Stimulated activated CD4-positive, alpha-beta T cell treated with anti-CD3 and anti-CD28 coated beads, Interleukin-1b, Interleukin-23, amount 100 ng/mL, for 48 hours (primary cell): ENCODE measurements around the gene HBS1L.
A peak's percentile ranks its signal among the peaks of the same experiment; 100 is the strongest.

ENCODE experiments used
- DNase-seq: peaks from one replicate; pipeline ENCODE4 v3.0.0-alpha.2; 2020

HBS1L gene

DNA sequence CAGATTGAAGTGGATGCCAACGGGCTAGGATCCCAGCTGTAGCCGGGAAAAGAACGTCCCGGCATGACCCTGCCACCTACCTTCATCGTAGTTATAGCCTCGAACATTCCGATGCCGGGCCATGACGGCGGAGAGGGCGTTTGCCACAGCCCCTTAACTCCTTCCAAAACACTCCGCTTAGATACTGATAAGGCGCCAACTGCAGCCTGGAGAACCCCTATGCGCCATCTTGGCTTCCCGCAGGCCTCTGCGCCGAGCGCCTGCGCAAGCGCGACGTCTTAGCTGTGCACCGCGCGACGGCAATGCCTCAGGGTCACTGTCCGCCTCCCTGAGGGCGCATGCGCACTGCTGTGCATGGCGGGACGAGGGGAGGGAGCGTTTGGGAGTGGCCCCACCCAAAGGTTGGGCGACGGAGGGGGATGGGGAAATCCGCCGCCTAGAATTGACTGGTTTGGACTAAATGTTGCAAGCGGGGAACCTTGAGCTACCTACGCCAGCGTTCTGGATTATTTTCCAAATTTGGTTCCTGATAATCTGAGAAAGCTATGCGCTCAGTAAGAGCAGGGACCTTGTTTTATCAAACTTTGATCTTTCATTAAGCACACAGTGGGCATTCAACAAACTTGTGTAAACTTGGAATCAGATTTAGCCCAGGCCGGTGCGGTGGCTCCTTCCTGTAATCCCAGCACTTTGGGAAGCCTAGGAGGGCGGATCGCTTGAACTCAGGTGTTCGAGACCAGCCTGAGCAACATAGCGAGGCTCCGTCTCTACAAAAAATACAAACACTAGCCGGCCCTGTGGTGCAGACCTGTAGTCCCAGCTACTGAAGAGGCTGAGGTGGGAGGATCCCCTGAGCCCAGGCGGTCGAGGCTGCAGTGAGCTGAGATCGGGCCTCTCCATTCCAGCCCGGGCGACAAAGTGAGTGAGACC lies at the start of gene HBS1L:
Gene HBS1L, minus strand, starts transcription at position 254 of the 930 bp plus-strand sequence. Its CDS starts 131 bp downstream, at position 123.
- DNase-seq: peak; percentile 99

- DNase-seq: no peak
Measured at GRCh38 chr6:135104199-135104598, 49.6 kb upstream of the HBS1L start.

DNA sequence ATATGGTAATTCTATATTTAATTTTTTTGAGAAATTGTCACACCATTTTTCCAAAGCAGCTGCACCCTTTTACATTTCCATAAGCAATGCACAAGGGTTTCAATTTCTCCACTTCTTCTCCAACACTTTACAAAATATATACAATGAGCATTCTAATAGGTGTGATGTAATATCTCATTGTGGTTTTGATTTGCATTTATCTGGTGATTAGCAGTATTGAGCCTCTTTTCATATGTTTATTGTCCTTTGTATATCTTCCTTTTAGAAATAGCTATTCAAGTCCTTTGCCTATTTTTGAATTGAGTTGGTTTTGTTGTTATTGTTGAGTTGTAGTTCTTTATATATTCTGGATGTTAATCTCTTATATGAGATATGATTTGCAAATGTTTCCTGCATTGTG lies 47.6 kb upstream of the HBS1L start:
- DNase-seq: no peak

GRCh38 chr6:135097172-135097571 lies 42.5 kb upstream of the HBS1L start:
- DNase-seq: no peak

DNA sequence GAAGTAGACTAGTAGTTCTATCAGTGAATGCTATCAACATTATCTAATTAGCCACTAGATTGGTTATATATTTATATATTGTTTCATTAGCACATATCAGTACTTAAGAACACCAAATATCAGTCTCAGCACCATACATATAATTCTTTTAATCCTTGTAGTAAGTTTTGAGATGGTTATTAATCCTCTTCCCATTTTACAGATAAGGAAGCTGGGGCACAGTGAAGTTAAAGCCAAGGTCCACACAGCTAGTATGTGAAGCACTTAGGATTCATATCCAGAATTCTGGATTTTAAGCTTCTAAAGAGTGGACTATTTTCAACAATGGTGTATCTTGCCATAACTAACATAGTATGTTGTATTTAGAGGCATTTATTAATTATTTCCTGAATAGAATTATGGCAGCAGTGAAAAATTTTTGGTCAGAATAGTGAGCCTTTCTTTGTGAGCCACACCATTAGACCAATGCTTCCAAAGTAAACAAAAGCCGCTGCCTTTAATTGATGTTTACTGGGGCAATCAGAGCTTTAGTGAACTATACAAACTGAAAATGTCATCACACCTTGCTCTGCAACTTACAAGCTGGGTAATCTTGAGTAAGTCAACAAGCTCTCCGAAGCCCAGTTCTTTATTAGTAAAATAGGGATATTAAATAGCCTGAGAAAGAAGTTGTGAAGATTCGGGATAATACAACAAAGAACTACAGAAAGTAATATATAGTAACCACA lies 41.9 kb upstream of the HBS1L start:
- no peak for DNase-seq

- DNase-seq: no peak
Measured at GRCh38 chr6:135095716-135096115, 41.1 kb upstream of the HBS1L start.

DNA sequence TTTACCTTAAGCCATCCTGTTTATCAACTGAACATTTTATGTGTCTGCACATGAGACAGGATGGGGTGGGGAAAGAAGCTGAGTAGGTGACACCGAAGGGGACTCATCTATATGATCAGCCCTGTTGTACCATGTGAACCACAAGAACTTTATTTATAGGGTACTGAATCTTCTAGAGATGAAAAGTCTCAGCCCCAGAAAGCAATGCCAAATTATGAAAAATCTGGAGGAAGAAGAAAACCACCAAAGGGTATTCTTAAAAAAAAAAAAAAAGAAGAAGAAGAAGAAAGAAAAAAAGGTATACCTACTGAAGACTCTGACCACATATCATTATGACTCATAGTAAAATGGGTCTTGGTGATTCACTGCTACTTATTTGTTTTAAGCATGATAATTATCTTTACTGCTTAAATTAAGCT lies 39.8 kb upstream of the HBS1L start:
- DNase-seq: peak; percentile 43

DNA sequence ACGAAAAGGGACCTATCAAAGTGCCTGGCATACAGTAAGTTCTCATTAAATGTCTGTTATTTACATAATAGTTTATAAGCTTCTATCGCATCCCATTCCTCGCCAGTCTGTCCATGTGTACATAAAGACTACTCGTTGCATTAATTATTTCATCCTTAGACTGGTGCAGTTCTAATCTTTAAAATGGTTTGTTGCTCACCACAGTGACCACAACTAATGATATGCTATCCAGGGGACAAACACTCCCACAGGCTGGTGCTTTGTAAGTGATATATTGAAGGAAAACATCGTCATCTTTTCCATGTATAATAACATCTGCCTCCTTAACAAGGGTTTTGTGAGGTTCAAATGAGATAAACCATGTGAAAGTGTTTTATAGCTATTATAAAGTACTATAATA lies 39.0 kb upstream of the HBS1L start:
- DNase-seq: no peak

DNA sequence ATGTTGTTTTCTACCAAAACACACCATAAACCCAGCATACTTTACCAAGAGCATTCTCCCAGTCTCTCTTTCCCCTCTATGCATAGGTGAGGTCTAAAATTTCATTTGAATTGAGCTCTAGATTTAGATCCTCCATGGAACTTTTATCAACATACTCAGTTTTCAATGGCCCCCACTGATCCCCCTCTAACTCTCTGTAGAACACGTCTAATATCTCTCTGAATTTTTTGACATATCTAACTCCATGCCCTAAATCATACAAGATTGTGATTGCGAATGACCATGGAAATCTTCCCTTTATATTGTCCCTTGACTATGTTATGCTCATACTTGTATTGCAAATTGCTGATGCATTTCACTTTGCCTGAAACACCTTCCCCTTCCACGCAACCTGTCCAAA lies 38.1 kb upstream of the HBS1L start:
- DNase-seq: no peak

GRCh38 chr6:135090819-135091218 lies 36.2 kb upstream of the HBS1L start:
- DNase-seq: no peak

GRCh38 chr6:135089901-135090300 lies 35.3 kb upstream of the HBS1L start:
- DNase-seq: no peak

DNA sequence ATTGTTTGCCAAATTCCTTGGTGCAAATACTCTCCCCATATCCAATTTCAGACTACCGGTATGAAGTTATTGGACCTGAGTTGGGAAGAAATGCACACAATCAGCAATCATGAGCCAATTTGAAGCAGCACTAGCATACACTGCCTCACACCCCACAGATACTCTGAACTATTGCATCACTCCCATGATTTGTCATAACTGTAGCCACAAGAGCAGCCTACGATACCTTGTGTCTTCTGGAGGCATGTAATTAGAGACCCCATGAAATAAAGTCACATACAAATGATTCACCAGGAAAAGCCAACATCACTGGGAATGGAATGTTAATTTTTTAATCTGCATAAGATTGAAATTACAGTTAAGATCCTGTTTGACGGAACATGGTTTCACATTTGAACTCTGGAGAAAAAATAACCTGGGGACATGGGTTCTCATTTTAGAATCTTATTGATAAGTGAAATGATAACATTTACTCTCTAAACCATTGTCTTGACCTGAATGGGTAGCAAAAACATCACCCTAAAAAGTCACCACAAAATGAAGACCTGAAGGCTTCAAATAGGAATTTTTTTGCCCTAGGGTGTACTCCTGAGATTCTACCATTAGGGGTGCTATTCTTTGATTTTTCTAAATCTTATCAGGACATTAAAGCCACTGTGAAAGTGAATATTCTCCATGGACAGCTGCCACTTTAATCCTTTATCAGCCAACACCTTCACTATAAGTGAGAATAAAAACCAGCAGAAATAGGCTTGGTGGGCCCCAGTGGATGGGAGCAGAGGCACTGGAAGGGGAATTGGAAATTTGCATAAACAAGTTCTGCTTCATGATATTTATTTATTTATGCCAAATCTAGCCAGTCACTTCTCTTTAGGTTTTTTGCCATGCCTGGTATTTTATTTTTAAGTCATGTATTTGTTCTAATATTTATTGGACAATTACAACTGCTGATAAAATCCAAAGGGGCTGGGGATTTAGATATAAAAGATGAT lies 34.5 kb upstream of the HBS1L start:
- peak; percentile 42 for DNase-seq

GRCh38 chr6:135088281-135088680 lies 33.7 kb upstream of the HBS1L start:
- DNase-seq: no peak

GRCh38 chr6:135087803-135088202 lies 33.2 kb upstream of the HBS1L start:
- peak; percentile 40 for DNase-seq

DNA sequence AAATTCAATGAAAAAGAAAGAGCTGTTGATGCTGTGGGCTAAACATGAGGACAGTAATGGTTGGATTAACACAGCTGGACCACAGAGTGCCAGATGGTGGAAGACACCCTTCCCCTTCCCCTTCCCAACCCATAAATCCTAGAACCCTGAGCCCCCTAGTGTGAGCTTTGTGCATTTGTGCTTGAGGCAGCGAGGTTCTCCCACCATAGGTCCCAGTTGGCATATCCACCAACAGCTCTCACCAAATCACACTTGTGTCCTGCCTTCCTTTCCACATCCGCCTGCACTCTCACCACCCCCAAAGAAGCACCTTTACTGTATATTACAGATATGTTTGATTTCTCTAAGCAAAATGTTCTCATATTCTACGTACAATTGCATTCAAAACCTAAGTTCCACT lies 32.8 kb upstream of the HBS1L start:
- no peak for DNase-seq

DNA sequence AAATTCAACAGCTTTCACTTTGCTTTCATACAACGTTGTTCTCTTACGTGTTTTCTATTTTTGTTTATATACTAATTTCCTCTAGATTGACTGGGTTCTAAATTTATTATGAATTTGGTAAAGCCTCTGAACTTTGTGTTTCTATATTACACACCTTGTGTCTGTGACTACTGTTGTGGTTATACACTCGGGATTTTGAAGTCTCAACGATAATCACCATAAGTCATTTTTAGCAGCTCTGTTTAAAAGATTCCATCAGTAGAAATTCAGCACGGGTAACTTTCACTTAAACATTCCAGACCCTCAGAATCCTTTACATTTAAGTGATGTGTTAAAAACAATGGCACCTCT lies 31.8 kb upstream of the HBS1L start:
- DNase-seq: no peak

DNA sequence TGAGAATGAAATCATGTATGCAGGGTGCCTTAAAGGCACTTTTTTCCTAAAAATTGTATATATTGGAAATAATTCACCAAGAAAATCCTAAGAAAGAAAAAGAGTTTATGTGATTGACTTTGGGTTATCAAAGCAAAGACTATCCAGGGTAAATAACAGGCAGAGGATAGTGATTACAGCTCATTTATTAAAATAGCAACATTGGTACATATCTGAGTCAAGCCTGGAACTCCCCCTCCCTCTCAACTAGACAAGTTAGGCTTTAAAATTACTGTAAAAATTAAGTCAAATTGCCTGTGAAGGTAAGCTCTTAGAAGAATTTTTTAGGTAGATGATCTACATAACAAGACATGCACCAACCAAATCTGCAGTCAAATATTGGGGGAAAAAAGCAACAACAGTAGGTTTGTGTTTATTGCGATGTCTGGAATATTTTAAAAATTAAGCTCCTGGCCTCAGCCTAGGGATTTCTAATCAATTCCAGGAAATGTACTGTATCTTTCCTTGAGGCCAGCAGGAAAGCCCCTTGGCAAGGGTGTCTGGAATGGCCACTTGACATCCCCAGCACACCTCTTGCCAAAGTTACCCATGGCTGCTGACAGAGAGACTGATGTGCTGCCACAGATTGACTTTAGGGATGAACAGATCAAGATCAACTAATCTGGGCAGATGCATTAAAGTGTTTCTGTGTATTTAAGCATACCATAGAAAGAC lies 31.2 kb upstream of the HBS1L start:
- DNase-seq: no peak

DNA sequence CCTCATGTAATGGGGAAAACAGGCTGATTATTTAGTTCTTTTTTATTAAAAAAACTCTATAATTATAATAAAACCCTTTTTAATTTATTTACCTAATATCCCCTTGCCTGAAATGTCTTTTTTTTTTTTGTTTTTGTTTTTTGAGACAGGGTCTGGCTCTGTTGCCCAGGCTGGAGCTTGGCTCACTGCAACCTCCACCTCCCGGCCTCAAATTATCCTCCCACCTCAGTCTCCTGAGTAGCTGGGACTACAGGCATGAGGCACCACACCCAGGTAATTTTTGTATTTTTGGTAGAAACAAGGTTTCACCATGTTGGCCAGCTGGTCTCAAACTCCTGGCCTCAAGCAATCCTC lies 30.3 kb upstream of the HBS1L start:
- no peak for DNase-seq

GRCh38 chr6:135084001-135084915 lies 29.6 kb upstream of the HBS1L start:
- no peak for DNase-seq

DNA sequence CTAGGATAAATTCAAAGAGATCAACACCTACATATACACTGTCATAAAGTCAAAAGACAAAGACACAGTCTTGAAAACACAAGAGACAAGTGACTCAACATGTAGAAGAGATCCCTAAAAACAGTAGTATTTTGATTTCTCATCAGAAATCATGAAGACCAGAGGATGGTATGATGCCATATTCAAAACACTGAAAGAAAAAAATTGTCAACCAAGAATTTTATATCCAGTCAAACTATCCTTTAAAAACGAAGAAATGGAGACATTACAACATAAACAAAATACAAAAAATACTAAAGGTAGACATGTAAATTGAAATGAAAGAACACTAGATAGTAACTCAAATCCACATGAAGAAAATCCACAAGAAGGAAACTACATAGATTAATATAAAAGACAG lies 27.3 kb upstream of the HBS1L start:
- DNase-seq: no peak

- no peak for DNase-seq
Measured at GRCh38 chr6:135075018-135075417, 20.4 kb upstream of the HBS1L start.
